ENCODE data around the gene ATP2B1. TPM values are rescaled to one million over a fixed set of nuclear protein-coding genes. Genes with fewer than 3 reads are reported as not detected.

Gene ATP2B1
- total RNA-seq, 4 donors from 2014 or later: 31.8 to 97.3 (median 74.5) TPM

- WGBS: 54% methylated on average over 4 of the region's 4 CpGs
Observed at GRCh38 chr12:89571491-89572195, 137.0 kb downstream of the ATP2B1 start.

GRCh38 chr12:89568484-89568883 is 140.2 kb downstream of the ATP2B1 start:
- H3K4me1 ChIP-seq: peaks cover 24% of the 10 kb centered on the region
- no peak overlapping the region for H3K4me3 ChIP-seq
- WGBS: 47% methylated on average over 5 of the region's 5 CpGs
- H3K9me3 ChIP-seq: no peaks in the 10 kb centered on the region
- TF ChIP-seq POLR2AphosphoS5 (IDR thresholded peaks at IDR 0.05): no peak
- no peak for TF ChIP-seq POLR2A (IDR thresholded peaks at IDR 0.05)
- no peak for TF ChIP-seq EP300 (IDR thresholded peaks at IDR 0.05)
- TF ChIP-seq CTCF (IDR thresholded peaks at IDR 0.05): no peak
- no peaks in the 10 kb centered on the region for H3K36me3 ChIP-seq
- DNase-seq (ENCODE audit: low spot score in 2 of 2): no peak
- H3K27me3 ChIP-seq: no peaks in the 10 kb centered on the region
- no peak overlapping the region for H3K27ac ChIP-seq

More at GRCh38 chr12:89571491-89572195, 137.0 kb downstream of the ATP2B1 start:
- Histone ChIP-seq H3K4me3 (no peak overlapping the region), H3K27ac (no peak overlapping the region), H3K27me3 (no peaks in the 10 kb centered on the region), H3K9me3 (no peaks in the 10 kb centered on the region), H3K36me3 (no peaks in the 10 kb centered on the region), H3K4me1 (peaks cover 21% of the 10 kb centered on the region)
- TF ChIP-seq EP300 (IDR thresholded peaks at IDR 0.05) (no peak), POLR2A (IDR thresholded peaks at IDR 0.05) (no peak), CTCF (IDR thresholded peaks at IDR 0.05) (no peak), POLR2AphosphoS5 (IDR thresholded peaks at IDR 0.05) (no peak)
- no peak for DNase-seq (ENCODE audit: low spot score in 2 of 2)

GRCh38 chr12:89567691-89568239 is 140.9 kb downstream of the ATP2B1 start:
- Histone ChIP-seq H3K4me1 (peaks cover 24% of the 10 kb centered on the region), H3K27ac (no peak overlapping the region), H3K4me3 (no peak overlapping the region), H3K27me3 (no peaks in the 10 kb centered on the region), H3K36me3 (no peaks in the 10 kb centered on the region), H3K9me3 (no peaks in the 10 kb centered on the region)
- no peak for DNase-seq (ENCODE audit: low spot score in 2 of 2)
- TF ChIP-seq POLR2A (IDR thresholded peaks at IDR 0.05) (no peak), POLR2AphosphoS5 (IDR thresholded peaks at IDR 0.05) (no peak), CTCF (IDR thresholded peaks at IDR 0.05) (no peak)
- 57% methylated on average over 3 of the region's 3 CpGs for WGBS

GRCh38 chr12:89566615-89567014 is 142.0 kb downstream of the ATP2B1 start:
- Histone ChIP-seq H3K27me3 (no peaks in the 10 kb centered on the region), H3K27ac (no peak overlapping the region), H3K4me1 (peaks cover 20% of the 10 kb centered on the region), H3K36me3 (no peaks in the 10 kb centered on the region), H3K4me3 (no peak overlapping the region), H3K9me3 (no peaks in the 10 kb centered on the region)
- no peak for DNase-seq (ENCODE audit: low spot score in 2 of 2)
- TF ChIP-seq POLR2AphosphoS5 (IDR thresholded peaks at IDR 0.05) (peak in 1 of 3 donors; percentile 26), POLR2A (IDR thresholded peaks at IDR 0.05) (no peak)

DNA sequence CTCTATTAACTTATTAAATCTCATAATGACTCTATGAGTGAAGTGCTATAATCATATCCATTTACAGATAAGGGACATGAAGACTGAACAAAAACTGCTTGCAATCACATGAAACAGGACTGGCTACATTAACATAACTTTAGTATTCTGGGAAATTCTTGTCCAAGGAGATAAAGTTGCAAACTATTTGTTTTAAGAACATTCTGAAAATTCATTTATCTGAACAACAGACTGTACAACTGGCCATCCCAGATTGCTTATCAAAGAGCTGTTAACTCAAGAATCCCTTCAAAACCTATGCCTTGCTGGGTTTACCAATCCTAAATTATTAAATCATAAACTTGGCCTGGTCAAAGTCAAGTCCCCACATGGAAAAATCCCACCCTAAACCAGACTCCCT is 143.6 kb downstream of the ATP2B1 start:
- Histone ChIP-seq H3K27ac (no peak overlapping the region), H3K27me3 (no peaks in the 10 kb centered on the region), H3K4me1 (peaks cover 20% of the 10 kb centered on the region), H3K4me3 (no peak overlapping the region), H3K9me3 (no peaks in the 10 kb centered on the region), H3K36me3 (no peaks in the 10 kb centered on the region)
- no peak for DNase-seq (ENCODE audit: low spot score in 2 of 2)
- no peak for TF ChIP-seq EP300 (IDR thresholded peaks at IDR 0.05)
- TF ChIP-seq CTCF (IDR thresholded peaks at IDR 0.05): no peak
- TF ChIP-seq POLR2A (IDR thresholded peaks at IDR 0.05): no peak
- no peak for TF ChIP-seq POLR2AphosphoS5 (IDR thresholded peaks at IDR 0.05)

Data from suprapubic skin (tissue), 4 donors.